ENCODE measurements around the gene IZUMO2.
"Not testable (repeated sequence)": the region's sequence is repeated elsewhere in the genome, so short reads cannot be mapped to it uniquely, and the experiment has no call there.

The IZUMO2 gene

DNA sequence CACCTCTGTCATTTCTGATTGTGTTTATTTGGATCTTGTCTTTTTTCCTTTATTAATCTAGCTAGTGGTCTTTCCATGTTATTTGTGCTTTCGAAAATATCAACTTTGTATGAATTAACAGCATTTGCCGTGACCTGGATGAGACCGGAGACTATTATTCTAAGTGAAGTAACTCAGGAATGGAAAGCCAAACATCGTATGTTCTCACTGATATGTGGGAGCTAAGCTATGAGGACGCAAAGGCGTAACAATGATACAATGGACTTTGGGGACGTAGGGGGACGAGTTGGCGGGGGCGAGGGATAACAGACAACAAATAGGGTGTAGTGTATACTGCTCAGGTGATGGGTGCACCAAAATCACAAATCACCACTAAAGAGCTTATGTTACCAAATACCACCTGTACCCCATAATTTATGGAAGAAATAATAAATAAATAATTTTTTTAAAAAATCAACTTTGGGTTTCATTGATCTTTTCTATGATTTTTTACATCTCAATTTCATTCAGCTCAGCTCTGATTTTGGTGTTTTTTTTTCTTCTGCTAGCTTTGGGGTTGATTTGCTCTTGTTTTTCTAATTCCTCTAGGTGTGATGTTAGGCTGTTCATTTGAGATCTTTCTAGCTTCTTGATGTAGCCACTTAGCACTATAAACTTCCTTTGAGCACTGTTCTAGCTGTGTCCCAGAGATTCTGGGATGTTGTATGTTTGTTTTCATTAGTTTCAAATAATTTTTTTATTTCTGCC, 27.1 kb downstream of the IZUMO2 start:
- DNase-seq (ENCODE audit: low read depth) = not testable (repeated sequence)

DNA sequence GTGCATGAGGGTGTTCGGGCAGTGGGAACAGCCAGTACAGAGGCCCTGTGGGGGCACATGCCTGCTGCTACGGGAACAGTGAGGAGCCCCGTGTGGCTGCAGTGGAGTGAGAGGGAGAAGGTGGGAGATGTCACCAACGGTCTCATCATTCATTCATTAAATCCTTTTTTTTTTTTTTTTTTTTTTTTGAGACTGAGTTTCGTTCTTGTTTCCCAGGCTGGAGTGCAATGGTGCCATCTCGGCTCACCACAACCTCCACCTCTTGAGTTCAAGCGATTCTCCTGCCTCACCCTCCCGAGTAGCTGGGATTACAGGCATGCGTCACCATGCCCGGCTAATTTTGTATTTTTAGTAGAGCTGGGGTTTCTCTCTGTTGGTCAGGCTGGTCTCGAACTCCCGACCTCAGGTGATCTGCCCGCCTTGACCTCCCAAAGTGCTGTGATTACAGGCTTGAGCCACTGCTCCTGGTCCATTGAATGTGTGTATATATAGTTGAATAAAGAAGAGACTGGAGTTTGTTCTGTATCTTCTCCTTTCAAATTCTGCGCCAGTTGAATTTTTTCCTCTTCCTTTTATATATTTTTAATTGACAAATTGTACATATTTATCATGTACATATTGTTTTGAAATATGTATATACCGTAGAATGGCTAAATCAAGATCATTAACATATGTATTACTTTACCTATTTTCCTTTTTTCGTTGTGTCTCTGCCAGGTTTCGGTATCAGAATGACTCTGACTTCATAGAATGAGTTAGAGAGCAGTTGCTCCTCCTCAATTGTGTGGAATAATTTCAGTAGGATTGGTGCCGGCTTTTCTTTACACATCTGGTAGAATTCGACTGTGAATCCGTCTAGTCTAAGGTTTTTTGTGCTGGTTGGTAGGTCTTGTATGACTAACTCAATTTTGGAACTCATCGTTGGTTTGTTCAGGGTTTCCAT, 28.0 kb downstream of the IZUMO2 start:
- DNase-seq (ENCODE audit: low read depth) = not testable (repeated sequence)

DNA sequence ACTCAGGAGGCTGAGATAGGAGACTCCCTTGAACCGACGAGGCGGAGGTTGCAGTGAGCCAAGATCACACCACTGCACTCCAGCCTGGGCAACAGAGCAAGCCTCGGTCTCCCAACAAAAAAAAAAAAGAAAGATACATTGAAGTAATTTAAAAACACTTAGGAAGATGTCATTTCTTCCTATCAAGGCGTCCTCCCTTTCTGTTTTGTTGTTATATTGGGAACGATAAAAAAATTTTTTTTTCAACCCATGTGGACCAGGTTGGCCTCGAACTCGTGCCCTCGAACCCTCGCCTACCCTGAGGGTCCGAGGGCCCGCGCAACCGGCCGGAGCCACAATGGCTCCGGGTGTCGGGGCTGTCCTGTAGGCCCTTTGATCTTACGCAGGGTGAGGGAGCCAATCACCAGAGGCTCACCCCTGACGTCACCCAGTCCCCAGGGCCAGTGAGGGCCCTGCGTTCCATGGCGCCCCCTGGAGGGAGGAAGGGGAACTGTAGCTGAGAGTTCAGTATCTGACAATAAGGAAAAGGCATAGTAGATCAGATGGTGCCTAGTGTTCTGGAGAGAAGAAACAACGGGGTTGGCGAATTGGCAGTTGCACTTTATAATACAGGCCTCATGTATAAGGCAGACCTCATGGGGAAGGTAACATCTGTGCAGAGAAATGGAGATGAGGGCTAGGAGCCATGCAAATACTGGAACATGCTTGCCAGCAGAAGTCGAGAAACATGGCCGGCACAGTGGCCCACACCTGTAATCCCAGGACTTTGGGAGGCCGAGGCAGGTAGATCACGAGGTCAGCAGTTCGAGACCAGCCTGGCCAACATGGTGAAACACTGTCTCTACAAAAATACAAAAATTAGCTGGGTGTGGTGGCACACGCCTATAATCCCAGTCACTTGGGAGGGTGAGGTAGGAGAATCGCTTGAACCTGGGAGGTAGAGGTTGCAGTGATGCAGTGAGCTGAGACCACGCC, 29.3 kb downstream of the IZUMO2 start:
- not testable (repeated sequence) for DNase-seq (ENCODE audit: low read depth)

DNA sequence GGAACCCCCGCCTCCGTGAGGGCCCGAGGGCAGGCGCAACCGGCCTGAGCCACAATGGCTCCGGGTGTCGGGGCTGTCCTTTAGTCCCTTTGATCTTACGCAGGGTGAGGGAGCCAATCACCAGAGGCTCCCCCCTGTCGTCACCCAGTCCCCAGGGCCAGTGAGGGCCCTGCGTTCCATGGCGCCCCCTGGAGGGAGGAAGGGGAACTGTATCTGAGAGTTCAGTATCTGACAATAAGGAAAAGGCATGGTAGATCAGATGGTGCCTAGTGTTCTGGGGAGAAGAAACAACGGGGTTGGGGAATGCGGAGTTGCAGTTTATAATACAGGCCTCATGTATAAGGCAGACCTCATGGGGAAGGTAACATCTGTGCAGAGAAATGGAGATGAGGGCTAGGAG, 59.1 kb downstream of the IZUMO2 start:
- DNase-seq (ENCODE audit: low read depth) = not testable (repeated sequence)

GRCh38 chr19:50103405-50103804, 59.7 kb downstream of the IZUMO2 start:
- DNase-seq (ENCODE audit: low read depth) = not testable (repeated sequence)
